Measurements from ENCODE around the gene SLC18B1. TPM values are rescaled to one million over a fixed set of nuclear protein-coding genes. Genes with fewer than 3 reads are reported as not detected.

The SLC18B1 gene
- total and polyA plus RNA-seq, 2 of the 8 experiments (the other 6 are each of a cell fraction or from before 2014, with no cell fraction given), result 17.2 to 23.4 TPM

DNA sequence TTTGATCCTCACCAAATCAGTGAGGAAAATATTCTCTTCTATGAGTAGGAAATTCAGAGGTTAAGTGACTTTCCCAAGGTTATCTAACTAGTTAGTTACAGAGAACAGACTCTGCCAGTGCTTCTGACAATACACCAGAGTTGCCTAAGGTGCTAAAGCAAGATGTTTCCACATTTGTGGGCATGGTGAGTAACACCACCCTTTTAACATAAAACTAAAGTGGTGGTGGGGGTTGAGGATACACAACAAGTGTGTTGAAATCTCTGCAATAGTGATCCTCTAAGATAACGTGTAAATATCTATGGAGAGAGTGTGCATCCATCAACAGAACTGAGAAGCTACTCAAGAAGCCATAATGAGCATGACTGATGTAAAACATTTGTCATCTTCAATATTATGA is 52.4 kb downstream of the SLC18B1 start (continued):
- TF ChIP-seq, protein P1, sequence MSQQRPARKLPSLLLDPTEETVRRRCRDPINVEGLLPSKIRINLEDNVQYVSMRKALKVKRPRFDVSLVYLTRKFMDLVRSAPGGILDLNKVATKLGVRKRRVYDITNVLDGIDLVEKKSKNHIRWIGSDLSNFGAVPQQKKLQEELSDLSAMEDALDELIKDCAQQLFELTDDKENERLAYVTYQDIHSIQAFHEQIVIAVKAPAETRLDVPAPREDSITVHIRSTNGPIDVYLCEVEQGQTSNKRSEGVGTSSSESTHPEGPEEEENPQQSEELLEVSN (IDR thresholded peaks at IDR 0.05), result no peak
- TF ChIP-seq CBX5 (IDR thresholded peaks at IDR 0.05; ENCODE audit: low read depth, low read length) (no peak), KDM4A (IDR thresholded peaks at IDR 0.05; ENCODE audit: low read depth, low read length, severe bottlenecking) (no peak), GTF2F1 (IDR thresholded peaks at IDR 0.05; ENCODE audit: borderline replicate concordance, low read depth, low read length) (no peak), ZNF274 (IDR thresholded peaks at IDR 0.05; ENCODE audit: borderline replicate concordance, extremely low read depth, low read length) (no peak)
- TF ChIP-seq, protein P2, sequence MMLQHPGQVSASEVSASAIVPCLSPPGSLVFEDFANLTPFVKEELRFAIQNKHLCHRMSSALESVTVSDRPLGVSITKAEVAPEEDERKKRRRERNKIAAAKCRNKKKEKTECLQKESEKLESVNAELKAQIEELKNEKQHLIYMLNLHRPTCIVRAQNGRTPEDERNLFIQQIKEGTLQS (IDR thresholded peaks at IDR 0.05; ENCODE audit: insufficient read depth, low read depth, low read length), result no peak

Data from H1 (cell line).